ENCODE data around the gene ZDHHC23.

DNA sequence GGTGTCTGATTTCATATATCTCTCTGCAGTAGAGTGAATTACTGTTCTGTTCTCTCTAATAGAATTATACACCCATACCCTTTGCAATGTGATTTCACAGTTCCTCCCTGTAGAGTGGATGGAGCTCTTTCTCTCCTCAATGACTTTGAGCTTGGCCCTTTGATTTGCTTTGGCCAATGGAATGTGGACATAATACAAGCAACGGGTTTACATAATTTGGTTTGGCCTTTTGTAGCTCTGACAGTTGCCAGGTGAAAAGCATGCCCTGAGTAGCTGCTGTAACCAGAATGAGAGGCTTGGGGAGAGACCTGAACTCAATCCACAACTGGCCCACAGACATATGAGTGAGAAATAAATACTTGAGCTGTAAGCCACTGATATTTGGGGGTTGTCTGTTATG, 32.1 kb downstream of the ZDHHC23 start:
- no peak for TF ChIP-seq POLR2A (IDR thresholded peaks at IDR 0.05)
- TF ChIP-seq, protein P1, sequence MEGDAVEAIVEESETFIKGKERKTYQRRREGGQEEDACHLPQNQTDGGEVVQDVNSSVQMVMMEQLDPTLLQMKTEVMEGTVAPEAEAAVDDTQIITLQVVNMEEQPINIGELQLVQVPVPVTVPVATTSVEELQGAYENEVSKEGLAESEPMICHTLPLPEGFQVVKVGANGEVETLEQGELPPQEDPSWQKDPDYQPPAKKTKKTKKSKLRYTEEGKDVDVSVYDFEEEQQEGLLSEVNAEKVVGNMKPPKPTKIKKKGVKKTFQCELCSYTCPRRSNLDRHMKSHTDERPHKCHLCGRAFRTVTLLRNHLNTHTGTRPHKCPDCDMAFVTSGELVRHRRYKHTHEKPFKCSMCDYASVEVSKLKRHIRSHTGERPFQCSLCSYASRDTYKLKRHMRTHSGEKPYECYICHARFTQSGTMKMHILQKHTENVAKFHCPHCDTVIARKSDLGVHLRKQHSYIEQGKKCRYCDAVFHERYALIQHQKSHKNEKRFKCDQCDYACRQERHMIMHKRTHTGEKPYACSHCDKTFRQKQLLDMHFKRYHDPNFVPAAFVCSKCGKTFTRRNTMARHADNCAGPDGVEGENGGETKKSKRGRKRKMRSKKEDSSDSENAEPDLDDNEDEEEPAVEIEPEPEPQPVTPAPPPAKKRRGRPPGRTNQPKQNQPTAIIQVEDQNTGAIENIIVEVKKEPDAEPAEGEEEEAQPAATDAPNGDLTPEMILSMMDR (IDR thresholded peaks at IDR 0.05) = no peak
- TF ChIP-seq POLR2AphosphoS5 (IDR thresholded peaks at IDR 0.05) = no peak
